ENCODE data around the gene MRPS26. TPM values are rescaled to one million over a fixed set of nuclear protein-coding genes. Genes with fewer than 3 reads are reported as not detected.

Gene MRPS26
- total RNA-seq, 1 experiment from 2014 or later, result 58.3 TPM

DNA sequence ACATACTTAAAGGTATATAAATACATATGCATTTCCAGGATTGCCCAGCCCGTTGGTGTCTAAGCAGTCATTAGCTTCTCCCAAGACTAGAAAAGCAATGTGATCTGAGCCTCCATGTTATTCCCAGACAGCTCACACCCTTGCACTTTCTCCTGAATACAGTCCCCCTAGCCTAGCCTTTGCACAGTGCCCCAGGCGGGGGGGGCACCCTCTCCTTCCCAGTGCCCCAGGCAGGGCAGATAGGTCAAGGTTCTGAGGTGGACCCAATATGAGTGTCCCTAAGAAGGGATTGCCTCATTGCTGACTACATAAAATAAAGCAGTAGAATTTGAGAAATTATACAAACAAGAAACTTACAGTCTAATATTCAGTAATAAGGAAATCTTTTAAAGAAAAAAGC lies 17.9 kb upstream of the MRPS26 start:
- ChIA-PET CTCF (no interaction called here), POLR2A (ENCODE audit: unreplicated experiment) (no interaction called here)

DNA sequence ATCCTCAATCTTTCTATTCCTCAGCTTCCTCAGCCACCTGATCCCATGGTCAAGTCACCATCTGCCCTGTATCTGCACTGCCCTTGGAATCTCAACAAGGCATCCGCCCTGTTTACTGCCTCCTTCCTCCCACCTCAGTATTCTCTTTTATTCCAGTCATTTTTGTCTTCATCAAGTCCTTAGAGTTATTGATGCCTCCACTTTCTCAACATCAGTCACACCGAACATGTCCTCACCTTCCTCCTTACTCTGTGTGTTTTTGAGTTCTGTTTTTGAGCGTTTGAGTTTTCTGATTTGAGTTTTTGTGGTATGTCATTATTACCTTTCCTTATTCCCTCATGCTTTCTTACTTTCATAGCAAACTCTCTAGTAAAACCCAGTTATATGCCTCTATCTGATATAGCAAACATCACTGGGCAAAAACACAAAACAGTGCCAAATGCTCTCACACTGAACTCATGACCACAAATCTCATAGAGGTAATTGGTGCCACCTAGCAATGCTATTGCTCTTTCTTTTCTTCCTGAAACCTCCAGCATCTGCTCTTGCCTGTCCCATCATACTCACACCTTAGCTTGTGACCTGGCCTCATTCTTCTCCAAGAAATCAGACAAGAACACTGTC lies 14.2 kb upstream of the MRPS26 start:
- CTCF ChIA-PET, result no interaction called here
- POLR2A ChIA-PET (ENCODE audit: unreplicated experiment), result no interaction called here
- intact Hi-C loops (cut with micrococcal nuclease; ENCODE audit: unreplicated experiment), result no loop called here

More for the DNA sequence above, 17.9 kb upstream of the MRPS26 start:
- no peak for DNase-seq
- BruUV-seq (replicated peaks), result no TSS peak
- TF ChIP-seq, protein P1, sequence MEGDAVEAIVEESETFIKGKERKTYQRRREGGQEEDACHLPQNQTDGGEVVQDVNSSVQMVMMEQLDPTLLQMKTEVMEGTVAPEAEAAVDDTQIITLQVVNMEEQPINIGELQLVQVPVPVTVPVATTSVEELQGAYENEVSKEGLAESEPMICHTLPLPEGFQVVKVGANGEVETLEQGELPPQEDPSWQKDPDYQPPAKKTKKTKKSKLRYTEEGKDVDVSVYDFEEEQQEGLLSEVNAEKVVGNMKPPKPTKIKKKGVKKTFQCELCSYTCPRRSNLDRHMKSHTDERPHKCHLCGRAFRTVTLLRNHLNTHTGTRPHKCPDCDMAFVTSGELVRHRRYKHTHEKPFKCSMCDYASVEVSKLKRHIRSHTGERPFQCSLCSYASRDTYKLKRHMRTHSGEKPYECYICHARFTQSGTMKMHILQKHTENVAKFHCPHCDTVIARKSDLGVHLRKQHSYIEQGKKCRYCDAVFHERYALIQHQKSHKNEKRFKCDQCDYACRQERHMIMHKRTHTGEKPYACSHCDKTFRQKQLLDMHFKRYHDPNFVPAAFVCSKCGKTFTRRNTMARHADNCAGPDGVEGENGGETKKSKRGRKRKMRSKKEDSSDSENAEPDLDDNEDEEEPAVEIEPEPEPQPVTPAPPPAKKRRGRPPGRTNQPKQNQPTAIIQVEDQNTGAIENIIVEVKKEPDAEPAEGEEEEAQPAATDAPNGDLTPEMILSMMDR (conservative IDR thresholded peaks at IDR 0.05), result no peak
- no peak for TF ChIP-seq EZH2 (IDR thresholded peaks at IDR 0.05; ENCODE audit: low read depth)
- H3K4me2 ChIP-seq, result no peak overlapping the region
- H3K79me2 ChIP-seq (ENCODE audit: low read depth), result no peaks in the 10 kb centered on the region
- no peak overlapping the region for H3K4me3 ChIP-seq
- no peaks in the 10 kb centered on the region for H3K27me3 ChIP-seq (ENCODE audit: insufficient read depth, low read depth)
- no peaks in the 10 kb centered on the region for H3F3A ChIP-seq (ENCODE audit: insufficient read depth, low read depth)
- intact Hi-C loops (cut with micrococcal nuclease; ENCODE audit: unreplicated experiment), result no loop called here
- no peaks in the 10 kb centered on the region for H3K4me1 ChIP-seq (replicated peaks; ENCODE audit: insufficient read depth)
- no peaks in the 10 kb centered on the region; the same call in 1 of the 2 replicates for H3K36me3 ChIP-seq (ENCODE audit: low read depth)
- H4K20me1 ChIP-seq (ENCODE audit: insufficient read depth), result no peaks in the 10 kb centered on the region
- H2AFZ ChIP-seq, result no peak overlapping the region
- H3K9me3 ChIP-seq (ENCODE audit: insufficient read depth, low read depth), result no peaks in the 10 kb centered on the region
- H3K27ac ChIP-seq, result no peak overlapping the region
- H3K9me2 ChIP-seq (ENCODE audit: insufficient read depth), result no peaks in the 10 kb centered on the region

DNA sequence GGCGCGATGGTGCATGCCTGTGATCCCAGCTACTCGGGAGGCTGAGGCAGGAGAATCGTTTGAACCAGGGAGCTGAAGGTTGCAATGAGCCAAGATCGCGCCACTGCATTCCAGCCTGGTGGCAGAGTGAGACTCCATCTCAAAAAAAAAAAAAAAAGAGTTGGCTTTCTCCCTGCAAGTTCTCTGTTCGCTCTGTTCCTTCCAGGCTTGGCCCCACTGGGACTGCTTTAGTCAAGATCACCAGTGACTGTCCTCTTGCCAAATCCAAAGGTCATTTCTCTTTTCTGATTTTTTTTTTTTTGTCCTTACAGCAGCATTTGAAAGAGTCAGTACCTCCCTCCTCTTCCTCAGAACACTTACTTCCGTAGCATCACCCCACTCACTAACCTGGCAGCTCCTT lies 13.2 kb upstream of the MRPS26 start:
- Histone ChIP-seq H3K27me3 (ENCODE audit: insufficient read depth, low read depth) (no peaks in the 10 kb centered on the region), H3K79me2 (ENCODE audit: low read depth) (no peaks in the 10 kb centered on the region), H3F3A (ENCODE audit: insufficient read depth, low read depth) (no peaks in the 10 kb centered on the region), H3K4me3 (no peak overlapping the region), H3K4me1 (replicated peaks; ENCODE audit: insufficient read depth) (no peaks in the 10 kb centered on the region), H3K36me3 (ENCODE audit: low read depth) (no peaks in the 10 kb centered on the region; the same call in 1 of the 2 replicates), H3K27ac (no peak overlapping the region), H3K4me2 (no peak overlapping the region), H4K20me1 (ENCODE audit: insufficient read depth) (no peaks in the 10 kb centered on the region), H3K9me2 (ENCODE audit: insufficient read depth) (no peaks in the 10 kb centered on the region), H2AFZ (no peak overlapping the region), H3K9me3 (ENCODE audit: insufficient read depth, low read depth) (no peaks in the 10 kb centered on the region)
- ChIA-PET POLR2A (ENCODE audit: unreplicated experiment) (no interaction called here), CTCF (no interaction called here)
- intact Hi-C loops (cut with micrococcal nuclease; ENCODE audit: unreplicated experiment), result no loop called here
- DNase-seq, result no peak
- no peak for TF ChIP-seq EZH2 (IDR thresholded peaks at IDR 0.05; ENCODE audit: low read depth)
- TF ChIP-seq, protein P1 (conservative IDR thresholded peaks at IDR 0.05), result no peak
- no TSS peak for BruUV-seq (replicated peaks)

More for the DNA sequence above, 14.2 kb upstream of the MRPS26 start:
- no peaks in the 10 kb centered on the region; the same call in 1 of the 2 replicates for H3K36me3 ChIP-seq (ENCODE audit: low read depth)
- H3K4me1 ChIP-seq (replicated peaks; ENCODE audit: insufficient read depth), result no peaks in the 10 kb centered on the region
- no peak overlapping the region for H2AFZ ChIP-seq
- no peak overlapping the region for H3K4me2 ChIP-seq
- no peak overlapping the region for H3K4me3 ChIP-seq
- H3K27me3 ChIP-seq (ENCODE audit: insufficient read depth, low read depth), result no peaks in the 10 kb centered on the region
- no TSS peak for BruUV-seq (replicated peaks)
- no peaks in the 10 kb centered on the region for H3K79me2 ChIP-seq (ENCODE audit: low read depth)
- no peaks in the 10 kb centered on the region for H3F3A ChIP-seq (ENCODE audit: insufficient read depth, low read depth)
- no peak overlapping the region for H3K27ac ChIP-seq
- no peak for DNase-seq
- H4K20me1 ChIP-seq (ENCODE audit: insufficient read depth), result no peaks in the 10 kb centered on the region
- no peak for TF ChIP-seq EZH2 (IDR thresholded peaks at IDR 0.05; ENCODE audit: low read depth)
- TF ChIP-seq, protein P1 (conservative IDR thresholded peaks at IDR 0.05), result no peak
- no peaks in the 10 kb centered on the region for H3K9me3 ChIP-seq (ENCODE audit: insufficient read depth, low read depth)
- no peaks in the 10 kb centered on the region for H3K9me2 ChIP-seq (ENCODE audit: insufficient read depth)

Data from PC-9 (cell line).